DOHH2 (cell line): ENCODE data around the gene CBX4.

Experiments
- CTCF ChIP-seq: fragments of 200-600 bp; sonication (generic); IDR thresholded peaks from one replicate; pipeline ENCODE4 v1.5.1; 2014; ENCODE audit warnings: antibody characterized with exemption, mild to moderate bottlenecking, low read depth, low read length; ENCODE audit not compliant: poor library complexity, severe bottlenecking
- EZH2phosphoT487 ChIP-seq: fragments of 200-600 bp; sonication (generic); IDR thresholded peaks from 2 replicates; pipeline ENCODE4 v1.6.1; 2017; ENCODE audit warnings: borderline replicate concordance, mild to moderate bottlenecking, antibody characterized with exemption, low read length, moderate library complexity, mixed read lengths

- TF ChIP-seq CTCF (peak; percentile 81), EZH2phosphoT487 (no peak)
Measured at GRCh38 chr17:79834565-79835469, 4.4 kb downstream of the CBX4 start.
